Stimulated activated CD8-positive, alpha-beta memory T cell treated with anti-CD3 and anti-CD28 coated beads, Interleukin-4, amount 100 ng/mL, for 1 hour (primary cell): Measurements from ENCODE around the gene TOPAZ1.

Source experiments
- DNase-seq, 2 donors: peaks; one replicate each; pipeline ENCODE4 v3.0.0-alpha.2; 2020; ENCODE audit warnings: low read depth in 2 of 2, low spot score in 1 of 2

TOPAZ1 gene

GRCh38 chr3:44241706-44242105, at the start of gene TOPAZ1:
Gene TOPAZ1 (plus strand): TSS chr3:44241886. CDS start chr3:44242054, 168 bp downstream.
- no peak for DNase-seq

DNA sequence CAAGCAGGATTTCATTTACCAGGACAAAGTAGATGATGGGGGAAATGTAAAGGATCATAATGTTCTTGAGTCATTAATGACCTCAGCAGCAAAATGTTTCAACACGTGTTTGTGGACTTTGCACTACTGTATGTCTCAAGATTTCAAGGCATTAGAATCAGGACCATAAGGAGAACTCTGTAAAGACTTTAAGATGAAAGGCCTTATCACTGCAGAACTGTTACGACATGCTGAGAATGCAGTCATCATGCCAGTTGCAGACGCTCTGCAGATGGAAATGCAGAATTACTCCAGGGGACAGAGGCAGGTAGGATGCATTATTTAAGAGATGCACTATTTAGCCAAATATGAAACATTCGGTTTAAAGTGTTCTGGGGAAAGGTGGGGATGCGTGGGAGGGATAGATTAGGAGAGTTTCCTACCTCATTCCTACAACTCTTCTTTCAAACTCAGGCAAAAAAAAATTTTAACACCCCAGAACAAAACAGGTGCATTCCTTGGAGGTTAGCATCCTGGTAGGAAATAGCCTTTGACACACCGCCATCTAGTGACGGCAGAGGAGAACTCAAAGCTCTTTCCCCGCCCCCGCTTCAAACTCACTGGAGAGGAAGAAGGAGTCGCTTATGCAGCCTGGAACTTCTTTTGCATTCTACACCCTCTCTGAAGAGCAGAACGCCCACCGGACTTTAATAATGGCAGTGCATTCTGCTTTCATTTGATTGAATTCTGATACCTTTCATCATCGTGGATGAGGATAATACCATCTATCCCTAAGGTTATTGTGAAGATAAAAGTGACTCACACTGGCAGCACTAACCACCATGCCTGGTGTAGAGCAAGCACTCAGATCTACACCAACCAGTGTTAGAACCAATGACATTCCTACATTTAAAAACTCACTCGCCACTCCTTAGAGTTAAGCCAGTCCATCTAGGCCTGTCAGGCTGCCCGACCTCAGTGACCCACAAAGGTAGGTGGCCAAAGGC, 43.1 kb upstream of the TOPAZ1 start:
- DNase-seq: peak; percentile 34 to 41

DNA sequence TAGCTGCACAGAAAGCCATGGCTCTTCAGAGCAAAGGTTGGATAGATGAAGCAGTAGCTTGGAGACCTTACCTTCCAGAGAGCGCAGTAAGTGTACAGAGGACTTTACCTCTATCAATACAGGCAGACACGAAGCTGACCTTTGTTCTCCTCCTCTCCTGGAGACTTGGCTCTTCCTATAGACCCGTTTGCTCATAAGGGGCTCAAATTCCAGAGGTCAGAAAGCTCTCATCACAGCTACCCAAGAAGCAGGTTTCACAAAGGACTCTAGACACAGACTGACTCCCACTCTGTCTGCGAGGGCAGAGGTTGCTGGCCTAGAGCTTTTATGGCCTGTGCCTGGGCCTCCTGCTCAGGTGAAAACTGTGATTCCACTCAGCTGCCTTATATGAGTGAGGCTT, 35.4 kb upstream of the TOPAZ1 start:
- no peak for DNase-seq

DNA sequence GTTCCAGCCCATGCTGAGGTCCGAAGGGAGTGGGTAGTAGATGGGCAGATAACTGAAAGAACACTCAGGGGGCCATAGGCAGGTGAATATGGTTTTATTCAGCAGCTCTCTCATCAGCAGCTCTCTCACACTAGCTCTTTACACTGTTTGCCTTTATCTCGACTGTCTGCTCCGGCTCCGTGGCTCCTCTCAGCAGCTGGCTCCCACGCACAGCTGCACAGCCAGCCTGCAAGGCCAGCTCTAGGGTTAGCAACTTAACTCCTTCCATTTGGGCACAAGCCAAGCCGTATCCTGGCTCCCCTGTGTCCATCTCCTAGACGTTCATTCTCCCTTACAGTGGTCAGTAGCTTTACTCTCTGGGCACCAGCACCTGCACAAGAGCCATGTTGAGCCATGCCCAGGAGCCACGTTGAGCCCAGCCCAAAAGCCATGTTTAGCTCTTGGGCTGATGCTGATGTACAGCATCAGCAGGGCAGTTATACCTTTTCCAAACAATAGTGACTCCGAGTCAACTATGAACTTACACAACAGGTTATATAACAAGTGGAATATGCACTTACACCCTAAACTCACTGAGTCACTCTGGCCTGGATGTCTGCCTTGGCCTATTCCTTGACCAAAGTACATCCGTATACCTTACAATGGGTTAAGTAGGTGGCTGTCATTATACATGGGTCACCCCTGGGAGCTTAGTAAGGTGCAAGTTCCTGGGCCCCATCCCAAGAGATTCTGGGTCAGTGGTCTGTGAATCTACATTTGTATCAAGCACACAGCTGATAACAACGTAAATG, 34.6 kb upstream of the TOPAZ1 start:
- DNase-seq: no peak

DNA sequence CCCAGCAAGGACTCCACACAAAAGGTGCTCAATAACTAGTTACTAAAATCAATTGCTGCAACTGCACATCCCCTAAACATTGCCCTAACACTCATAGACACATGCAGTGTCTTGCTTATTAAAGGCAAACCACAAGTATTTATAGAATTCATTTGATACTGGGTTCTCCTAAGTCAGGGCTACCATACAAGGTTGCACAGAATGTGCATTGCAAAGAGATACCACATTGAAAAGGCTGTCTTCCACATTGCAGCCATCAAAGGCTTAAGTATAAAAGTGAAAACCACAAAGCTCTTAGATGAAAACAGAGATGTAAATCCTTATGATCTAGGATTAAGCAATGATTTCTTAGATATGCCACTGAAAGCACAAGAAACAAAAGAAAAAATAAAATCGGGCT, 33.6 kb upstream of the TOPAZ1 start:
- no peak for DNase-seq

DNA sequence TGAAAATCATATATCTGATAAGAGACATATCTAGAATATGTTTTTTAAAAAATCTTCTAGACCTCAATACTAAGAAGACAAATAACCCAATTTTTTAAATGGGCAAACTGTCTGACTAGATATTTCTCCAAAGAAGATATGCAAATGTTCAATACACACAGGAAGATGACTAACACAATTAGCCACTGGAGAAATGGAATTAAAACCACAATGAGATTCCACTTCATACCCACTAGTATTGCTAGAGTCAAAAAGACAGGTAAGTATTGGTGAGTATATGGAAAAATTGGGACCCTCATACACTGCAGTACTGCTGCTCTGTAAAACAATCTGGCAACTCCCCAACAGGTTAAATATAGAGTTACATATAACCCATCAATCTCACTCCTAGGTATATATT, 33.1 kb upstream of the TOPAZ1 start:
- no peak for DNase-seq

GRCh38 chr3:44210967-44211366, 30.7 kb upstream of the TOPAZ1 start:
- no peak for DNase-seq

- no peak for DNase-seq
Observed at GRCh38 chr3:44222337-44222736, 19.3 kb upstream of the TOPAZ1 start.

DNA sequence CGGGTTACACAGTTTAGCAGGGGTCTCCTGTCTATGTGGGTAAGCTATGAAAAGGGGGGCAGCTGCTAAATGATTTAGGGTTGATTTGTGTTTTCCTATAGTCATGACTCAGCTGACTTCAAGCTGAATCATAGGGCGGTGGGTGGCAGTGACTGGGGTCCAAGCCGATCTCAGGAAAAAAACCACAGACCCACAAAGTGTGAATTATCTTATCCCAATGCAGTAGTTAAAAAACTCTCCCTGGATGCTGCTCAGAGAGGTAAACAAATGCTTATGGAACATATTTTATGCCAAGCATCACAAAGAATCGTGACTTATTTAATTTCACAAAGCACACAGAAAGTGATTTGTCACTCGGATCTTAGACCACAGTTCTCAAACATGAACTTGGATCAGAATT, 18.4 kb upstream of the TOPAZ1 start:
- DNase-seq: no peak

DNA sequence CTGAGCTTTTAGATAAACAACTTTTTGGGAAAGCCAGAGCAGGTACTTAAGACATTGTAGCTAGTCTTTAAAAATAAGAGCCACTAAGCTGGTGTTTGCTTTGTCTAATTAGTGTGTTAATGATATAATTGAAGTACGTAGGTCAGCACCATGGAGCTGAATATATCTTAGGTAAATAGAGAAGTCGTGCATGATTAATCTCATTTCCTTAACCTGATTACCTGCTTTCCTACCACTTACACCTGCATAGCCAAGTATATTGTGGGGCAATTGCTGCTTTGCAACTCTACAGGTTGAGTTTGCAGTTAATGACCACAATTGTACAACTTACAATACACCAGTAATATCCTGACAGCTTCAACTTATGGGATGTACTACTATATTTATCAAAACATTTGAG, 17.6 kb upstream of the TOPAZ1 start:
- DNase-seq: no peak

DNA sequence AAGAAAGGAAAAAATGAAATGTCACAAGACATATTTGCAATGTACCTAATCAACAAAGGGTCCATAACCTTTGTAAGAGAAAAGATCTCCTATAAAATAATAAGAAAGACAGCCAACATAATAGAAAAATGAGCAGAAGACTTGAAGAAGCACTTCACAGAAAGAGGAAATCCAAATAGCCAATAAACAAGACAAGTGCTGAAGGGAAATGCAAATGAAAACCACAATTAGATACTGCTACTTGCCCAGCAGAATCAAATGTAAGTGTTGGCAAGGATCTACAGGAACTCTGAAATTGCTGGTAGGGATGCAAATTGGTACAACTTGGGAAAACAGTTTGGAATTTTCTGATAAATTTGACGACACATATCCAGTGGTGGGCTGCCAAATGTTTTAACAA, 15.1 kb upstream of the TOPAZ1 start:
- no peak for DNase-seq

- DNase-seq: no peak
Observed at GRCh38 chr3:44227632-44228031, 14.1 kb upstream of the TOPAZ1 start.

- DNase-seq: no peak
Observed at GRCh38 chr3:44228900-44229299, 12.8 kb upstream of the TOPAZ1 start.

GRCh38 chr3:44232407-44232806, 9.3 kb upstream of the TOPAZ1 start:
- DNase-seq: no peak

- DNase-seq: no peak
Observed at GRCh38 chr3:44234648-44235268, 6.9 kb upstream of the TOPAZ1 start.

DNA sequence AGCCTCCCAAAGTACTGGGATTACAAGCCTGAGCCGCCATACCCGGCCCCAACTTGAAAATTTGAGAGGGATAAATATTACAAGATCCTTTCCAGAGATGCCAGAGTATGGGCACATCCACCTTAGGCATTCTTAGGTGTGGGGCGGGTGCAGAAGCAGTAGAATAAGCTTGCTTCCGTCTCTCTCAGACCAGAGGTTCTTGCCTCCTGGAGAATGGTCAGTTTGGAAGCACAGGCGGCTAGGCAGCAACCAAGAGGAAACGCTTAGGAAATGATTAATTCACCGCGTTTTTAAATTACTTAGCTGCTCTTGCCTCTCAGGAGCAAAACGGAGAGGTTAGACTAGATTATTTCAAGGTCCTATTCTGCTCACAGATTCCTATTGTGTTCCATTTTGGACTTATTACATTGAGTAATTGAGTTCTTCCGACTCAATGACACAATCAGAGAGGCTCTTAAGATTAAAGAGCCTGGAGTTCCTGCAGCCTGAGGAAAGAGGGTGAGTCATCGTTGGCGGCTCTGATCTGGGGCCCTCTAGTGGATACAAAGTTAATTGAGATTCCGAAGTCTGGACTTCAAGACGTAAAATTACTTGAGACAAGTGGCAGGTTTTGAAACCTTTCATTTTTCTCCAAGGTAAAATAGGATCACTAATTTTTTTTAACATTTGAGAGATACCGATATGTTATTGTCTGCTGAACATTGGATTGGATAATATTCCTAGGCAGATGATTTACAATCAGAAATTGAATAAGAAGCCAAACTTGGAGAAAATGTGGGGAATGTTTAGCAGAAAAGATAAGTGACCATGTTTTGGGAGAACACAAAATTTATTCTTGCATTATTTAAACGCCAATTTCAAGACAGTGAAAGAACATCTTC, 5.8 kb upstream of the TOPAZ1 start:
- peak; percentile 15 to 39 for DNase-seq

DNA sequence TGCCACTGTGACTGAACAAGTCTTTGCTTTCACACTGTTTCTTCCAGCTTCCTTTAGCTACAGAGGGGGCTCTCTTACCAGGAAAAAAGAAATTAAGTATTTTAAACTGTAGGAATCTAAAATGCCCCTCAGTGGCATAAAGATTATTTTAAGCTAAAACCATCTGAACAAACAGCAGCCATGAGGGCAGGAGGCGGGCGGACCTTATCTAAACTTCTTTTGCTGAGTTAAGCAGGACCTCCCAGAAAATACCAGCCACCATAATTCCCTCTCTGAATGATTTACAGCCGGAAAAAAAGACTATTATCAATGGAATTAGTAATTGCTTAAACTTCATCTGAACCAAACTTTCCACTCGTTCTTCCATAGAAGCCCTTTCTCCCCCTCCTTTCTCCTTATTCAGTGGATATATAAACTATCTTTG, 5.2 kb upstream of the TOPAZ1 start:
- DNase-seq: no peak

DNA sequence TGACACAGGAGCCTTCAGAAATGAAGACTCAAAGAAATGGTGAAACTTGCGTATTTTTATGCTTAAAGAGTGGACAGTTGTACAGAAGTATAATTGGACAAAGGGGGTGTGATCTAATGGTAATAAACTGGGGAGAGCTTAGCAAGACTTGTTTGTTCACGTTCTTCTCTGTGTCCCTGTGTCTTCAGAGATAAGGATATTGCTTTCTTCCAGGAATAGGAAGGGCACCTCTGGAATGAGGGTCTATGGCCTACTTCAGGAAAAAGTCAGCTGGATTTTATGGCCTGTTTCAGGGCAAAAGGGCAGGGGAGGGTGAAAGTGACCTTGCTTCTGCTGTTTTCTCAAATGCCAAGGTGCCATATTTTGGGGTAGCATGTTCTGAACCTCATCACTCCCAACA, 4.5 kb upstream of the TOPAZ1 start:
- no peak for DNase-seq

DNA sequence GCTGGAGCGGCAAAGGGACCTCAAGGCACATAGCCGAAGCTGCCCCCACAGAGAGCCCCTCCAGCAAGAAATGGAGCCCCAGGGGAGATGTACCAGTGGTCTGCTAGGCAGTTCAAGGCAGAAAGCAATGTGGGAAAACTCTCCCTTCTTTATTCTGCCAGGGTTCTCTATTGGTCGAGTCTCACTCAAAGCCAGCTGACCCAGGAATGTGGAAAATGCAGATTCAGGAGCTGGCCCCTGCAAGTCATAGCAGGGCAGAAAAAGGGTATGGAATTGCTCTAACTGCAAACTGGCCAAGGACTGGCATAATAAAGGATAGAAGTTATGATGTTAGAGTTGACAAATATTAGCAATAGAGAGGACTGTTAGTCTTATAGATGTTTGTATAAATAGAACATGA, 4.0 kb upstream of the TOPAZ1 start:
- no peak for DNase-seq

- DNase-seq: no peak
Observed at GRCh38 chr3:44238889-44239288, 2.8 kb upstream of the TOPAZ1 start.

DNA sequence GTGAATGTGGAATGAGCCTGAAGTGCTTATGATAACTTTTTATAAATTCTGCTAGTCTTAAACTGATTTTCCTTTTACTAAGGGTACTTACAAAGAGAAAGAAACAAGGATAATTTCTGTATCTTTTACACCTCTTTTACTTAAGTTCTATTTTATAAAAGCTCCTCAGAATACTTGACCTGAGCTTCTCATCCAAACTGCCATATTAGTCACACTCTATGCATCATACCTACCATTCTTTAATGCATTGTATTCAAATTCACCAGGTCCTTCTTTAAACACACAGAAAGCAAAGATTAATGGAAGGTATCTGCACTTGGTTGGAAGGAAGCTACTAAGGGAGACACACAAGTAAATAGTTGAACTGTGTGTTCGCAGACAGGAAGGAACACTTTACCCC, 1.6 kb upstream of the TOPAZ1 start:
- DNase-seq: no peak
